GM18907 (cell line): Measurements from ENCODE around the gene TBCE.
"Not testable (repeated sequence)": the region's sequence is repeated elsewhere in the genome, so short reads cannot be mapped to it uniquely, and the experiment has no call there.

ENCODE experiments used
- ATAC-seq: cut with Tn5 transposase; IDR thresholded peaks from one replicate; pipeline ENCODE4 v1.9.1; 2021; ENCODE audit warnings: mild to moderate bottlenecking, moderate library complexity; ENCODE audit not compliant: unreplicated experiment

The TBCE gene

DNA sequence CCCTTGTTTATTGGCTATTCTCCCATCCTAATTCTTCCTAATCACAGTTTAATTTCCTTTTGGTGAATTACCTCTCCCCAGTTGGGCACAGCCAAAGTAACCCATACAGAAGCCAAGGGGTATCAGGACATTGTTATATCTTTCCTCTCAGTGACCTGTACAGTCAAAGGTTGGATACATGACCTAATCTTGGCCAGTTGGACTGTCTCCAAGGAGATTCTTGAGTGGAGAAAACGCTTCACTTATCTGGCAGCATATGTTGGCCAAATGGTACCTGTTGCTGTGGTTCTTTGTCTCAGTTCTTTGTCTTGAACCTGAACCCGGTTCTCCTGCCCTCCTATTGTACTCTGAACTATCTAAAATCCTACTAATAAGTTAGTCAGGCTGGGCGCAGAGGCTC, 15.3 kb upstream of the TBCE start:
- ATAC-seq, result no peak

DNA sequence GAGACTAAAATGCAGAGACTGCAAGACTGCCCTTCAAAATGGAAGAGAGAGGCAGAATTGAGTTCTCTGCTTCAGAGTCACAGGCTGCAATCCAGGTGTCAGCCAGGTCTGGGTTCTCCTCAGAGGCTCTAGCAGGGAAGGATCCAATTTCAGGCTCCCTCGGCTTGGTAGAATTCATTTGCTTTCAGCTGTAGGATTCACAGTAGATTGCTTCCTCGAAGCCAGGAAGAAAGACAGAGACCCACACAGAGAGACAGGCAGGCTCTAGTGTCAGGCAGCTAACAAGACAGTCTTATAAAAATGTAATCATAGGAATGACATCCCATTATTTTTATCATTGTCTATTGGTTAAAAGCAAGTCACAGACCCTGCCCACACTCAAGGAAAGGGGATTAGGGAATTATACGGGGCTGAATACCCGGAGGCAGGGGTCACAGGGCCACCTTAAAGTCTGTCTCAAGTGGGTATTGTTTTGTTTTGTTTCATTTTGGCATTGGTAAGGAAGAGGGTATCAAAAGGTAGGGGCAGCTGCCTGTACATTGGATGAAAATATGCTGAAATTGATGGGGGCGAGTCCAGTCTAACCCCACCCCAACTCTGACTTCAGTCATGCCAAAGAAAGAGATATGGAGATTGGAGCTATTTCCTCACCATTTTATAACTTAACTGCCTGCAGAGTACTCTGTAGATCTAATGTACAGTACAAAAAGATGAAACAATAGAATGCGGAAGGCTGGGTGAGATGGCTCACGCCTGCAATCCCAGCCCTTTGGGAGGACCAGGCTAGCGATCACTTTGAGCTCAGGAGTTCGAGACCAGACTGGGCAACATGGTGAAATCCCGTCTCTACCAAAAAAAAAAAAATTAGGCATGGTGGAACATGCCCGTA, 9.5 kb upstream of the TBCE start:
- ATAC-seq, result no peak

DNA sequence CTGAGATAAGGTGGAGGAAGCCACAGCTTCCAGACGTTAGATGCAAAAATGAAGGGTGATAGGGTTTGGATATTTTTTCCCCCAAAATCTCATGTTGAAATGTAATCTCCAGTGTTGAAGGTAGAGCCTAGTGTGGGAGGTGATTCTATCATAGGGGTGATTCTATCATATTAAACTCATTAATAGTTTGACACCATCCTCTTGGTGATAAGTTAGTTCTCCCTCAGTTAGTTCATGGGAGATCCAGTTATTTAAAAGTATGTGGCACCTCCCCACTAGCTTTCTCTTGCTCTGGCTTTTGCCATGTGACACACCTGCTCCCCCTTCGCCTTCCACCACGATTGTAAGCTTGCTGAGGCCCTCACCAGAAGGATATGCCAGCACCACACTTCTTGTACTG, 8.3 kb upstream of the TBCE start:
- ATAC-seq, result no peak

DNA sequence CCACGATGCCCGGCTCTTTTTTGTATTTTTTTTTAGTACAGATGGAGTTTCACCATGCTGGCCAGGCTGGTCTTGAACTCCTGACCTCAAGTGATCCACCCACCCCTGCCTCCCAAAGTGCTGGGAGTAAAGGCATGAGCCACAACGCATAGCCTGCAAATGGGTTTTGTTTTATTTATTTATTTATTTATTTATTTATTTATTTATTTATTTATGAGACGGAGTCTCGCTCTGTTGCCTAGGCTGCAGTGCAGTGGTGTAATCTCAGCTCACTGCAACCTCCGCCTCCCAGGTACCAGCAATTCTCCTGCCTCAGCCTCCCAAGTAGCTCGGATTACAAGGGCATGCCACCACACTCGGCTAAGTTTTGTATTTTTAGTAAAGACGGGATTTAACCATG, 3.0 kb upstream of the TBCE start:
- not testable (repeated sequence) for ATAC-seq

DNA sequence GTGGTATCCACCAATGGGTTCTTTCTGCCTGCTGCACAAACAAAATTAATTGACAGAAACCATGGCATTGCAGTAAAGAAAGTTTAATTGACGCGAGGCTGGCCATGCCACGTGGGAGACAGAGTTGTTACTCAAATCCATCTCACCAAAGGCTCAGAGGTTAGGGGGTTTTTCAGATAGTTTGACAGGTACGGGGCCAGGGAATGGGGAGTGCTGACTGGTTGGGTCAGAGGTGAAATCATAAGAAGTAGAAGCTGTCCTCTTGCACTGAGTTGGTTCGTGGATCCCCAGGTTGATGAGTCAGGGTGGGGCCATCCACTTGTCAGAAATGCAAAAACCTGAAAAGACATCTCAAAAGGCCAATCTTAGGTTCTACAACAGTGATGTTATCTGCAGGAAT, 941 bp upstream of the TBCE start:
- ATAC-seq, result no peak

DNA sequence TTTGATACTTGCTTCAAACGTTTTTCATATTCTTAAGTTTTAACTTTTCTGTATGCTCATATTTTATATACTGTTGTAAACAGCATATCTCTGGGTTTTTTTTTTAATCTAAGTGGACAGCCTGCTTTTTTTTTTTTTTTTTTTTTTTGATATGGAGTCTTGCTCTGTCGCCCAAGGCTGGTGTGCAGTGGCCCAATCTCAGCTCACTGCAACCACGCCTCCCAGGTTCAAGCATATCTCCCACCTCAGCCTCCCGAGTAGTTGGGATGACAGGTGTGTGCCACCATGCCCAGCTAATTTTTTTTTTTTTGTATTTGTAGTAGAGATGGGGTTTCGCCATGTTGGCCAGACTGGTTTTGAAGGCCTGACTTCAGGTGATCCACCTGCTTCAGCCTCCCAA, 1.2 kb downstream of the TBCE start:
- ATAC-seq, result no peak

DNA sequence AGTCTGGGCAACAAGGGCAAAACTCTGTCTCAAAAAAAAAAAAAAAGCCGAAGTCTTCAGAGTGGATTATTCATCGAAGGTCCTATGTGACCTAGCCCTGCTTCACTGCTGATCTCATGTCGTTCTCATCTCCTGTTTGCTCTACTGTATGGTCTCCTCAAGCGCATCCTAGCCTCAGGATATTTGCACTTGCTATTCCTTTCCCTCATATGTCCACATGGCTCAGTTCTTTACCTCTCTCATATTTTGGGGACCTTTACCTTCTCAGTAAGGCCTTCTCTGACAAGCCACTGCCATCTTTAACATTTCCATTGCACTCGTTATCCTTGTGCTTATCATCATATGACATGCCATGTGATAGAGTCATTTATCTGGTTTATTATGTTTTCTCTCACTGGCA, 2.6 kb downstream of the TBCE start:
- ATAC-seq, result no peak

DNA sequence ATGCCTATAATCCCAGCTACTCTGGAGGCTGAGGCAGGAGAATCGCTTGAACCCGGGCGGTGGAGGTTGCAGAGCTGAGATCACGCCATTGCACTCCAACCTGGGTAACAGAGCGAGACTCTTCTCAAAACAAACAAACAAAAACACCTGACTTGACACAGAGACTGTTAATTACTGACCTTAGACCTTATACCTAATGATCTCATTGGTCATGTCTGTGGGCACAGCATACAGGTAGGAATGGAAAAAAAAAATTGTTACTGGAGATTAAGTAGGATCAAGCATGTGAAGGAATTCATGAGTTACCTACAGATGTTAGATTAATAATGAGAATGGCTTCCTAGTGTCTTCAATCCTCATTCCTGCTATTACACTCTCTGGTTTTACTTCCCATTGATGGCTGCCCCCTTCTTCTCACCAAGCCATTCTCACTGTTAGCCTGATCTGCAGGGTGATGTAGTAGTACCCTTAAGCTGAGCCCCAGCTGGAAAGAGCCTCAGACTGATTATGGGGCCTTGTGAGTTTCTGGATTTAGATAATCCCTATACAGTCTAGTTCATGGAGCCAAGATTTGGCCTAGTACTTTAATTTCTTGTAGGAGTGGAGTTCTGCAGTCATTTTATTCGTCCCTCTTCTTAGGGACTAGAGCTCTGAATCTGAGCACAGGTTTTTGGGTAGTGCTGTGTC, 8.8 kb downstream of the TBCE start:
- ATAC-seq, result no peak

DNA sequence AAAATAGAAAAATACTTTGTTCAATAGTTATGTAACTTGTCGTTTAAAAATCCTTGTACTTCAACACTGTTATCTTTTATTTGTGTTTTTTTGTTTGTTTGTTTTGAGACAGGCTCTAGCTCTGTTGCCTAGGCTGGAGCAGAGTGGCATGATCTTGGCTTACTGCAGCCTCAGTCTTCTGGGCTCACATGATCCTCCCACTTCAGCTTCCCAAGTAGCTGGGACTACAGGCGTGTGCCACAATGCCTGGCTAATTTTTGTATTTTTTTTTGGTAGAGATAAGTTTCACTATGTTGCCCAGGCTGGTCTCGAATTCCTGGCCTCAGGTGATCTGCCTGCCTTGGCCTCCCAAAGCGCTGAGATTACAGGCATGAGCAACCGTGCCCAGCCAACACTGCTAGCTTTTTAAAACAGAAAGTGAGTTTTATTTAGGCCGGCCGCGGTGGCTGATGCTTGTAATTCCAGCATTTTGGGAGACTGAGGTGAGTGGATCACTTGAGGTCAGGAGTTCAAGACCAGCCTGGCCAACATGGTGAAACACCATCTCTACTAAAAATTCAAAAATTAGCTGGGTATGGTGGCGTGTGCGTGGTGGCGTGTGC, 11.0 kb downstream of the TBCE start:
- ATAC-seq, result not testable (repeated sequence)

DNA sequence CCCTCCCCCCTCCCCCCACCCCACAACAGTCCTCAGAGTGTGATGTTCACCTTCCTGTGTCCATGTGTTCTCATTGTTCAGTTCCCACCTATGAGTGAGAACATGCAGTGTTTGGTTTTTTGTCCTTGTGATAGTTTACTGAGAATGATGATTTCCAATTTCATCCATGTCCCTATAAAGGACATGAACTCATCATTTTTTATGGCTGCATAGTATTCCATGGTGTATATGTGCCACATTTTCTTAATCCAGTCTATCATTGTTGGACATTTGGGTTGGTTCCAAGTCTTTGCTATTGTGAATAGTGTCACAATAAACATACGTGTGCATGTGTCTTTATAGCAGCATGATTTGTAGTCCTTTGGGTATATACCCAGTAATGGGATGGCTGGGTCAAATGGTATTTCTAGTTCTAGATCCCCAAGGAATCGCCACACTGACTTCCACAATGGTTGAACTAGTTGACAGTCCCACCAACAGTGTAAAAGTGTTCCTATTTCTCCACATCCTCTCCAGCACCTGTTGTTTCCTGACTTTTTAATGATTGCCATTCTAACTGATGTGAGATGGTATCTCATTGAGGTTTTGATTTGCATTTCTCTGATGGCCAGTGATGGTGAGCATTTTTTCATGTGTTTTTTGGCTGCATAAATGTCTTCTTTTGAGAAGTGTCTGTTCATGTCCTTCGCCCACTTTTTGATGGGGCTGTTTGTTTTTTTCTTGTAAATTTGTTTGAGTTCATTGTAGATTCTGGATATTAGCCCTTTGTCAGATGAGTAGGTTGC, 14.9 kb downstream of the TBCE start:
- not testable (repeated sequence) for ATAC-seq

DNA sequence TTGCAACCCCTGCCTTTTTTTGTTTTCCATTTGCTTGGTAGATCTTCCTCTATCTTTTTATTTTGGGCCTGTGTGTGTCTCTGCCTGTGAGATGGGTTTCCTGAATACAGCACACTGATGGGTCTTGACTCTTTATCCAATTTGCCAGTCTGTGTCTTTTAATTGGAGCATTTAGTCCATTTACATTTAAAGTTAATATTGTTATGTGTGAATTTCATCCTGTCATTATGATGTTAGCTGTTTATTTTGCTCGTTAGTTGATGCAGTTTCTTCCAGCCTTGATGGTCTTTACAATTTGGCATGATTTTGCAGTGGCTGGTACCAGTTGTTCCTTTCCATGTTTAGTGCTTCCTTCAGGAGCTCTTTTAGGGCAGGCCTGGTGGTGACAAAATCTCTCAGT, 18.4 kb downstream of the TBCE start:
- ATAC-seq, result not testable (repeated sequence)

DNA sequence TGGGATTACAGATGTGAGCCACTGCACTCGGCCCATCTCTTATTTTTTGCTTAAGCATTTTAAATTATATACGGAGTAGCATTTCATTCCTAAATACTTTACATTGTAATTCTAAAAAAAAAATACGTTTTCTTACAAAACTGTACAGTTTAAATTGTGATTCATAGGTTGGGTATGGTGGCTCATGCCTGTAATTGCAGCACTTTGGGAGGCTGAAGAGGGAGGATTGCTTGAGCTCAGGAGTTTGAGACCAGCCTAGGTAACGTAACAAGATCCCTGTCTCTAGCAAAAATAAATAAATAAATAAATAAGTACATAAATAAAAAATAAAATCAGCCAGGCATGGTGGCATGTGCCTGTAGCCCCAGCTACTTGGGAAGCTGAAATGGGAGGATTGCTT, 24.6 kb downstream of the TBCE start:
- no peak for ATAC-seq

DNA sequence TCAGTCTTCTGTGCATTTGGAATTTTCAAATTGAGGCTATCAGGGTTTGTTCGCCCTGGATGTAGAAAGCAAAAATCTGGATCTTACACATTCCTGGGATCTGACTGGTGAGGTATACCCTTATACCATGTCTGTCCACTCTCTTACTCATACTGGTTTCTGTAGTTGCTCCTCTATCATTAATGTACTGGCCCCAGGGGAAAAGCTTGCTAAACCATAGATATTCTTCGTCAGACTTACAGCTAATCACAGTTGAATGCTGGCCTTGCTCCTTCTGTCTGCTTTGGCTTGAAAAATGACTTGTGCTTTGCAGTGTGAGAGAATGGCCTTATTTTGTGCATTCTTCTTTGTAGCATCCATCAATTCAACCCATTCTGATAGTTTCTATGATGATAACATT, 30.5 kb downstream of the TBCE start:
- ATAC-seq, result no peak

DNA sequence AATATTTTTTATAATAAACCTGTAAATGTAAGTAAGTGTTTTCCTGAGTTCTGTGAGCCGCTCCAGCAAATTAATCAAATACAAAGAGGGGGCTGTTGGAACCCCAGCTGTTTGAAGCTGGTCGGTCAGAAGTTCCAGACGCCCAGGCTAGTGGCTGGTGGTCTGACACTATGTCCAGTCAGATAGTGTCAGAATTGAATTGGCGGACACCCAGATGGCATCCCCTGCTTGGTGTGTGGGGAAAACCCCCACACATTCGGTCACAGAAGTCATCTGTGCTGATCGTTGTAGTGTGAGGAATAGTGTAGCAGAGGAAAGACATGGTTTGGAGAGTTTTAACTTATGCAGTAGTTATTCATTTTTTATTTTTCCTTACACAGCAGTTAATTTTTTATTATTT, 32.4 kb downstream of the TBCE start:
- ATAC-seq, result no peak

DNA sequence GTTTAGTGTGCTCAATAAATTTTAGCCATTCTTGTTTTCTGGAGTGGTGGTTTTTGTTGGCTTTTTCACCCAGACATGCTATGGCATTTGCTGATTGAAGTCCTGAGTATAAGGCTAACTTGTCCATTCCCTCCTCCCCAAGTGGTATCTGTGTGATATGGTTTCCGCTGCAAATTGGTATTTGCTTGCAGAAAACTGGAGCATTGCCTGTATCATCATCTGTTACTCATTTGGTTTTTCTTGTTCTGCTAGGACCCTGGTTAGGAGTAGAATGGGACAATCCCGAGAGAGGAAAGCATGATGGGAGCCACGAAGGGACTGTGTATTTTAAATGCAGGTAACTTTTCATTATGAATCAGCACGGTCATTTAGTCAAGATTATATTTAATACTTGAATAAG, 34.0 kb downstream of the TBCE start:
- no peak for ATAC-seq

DNA sequence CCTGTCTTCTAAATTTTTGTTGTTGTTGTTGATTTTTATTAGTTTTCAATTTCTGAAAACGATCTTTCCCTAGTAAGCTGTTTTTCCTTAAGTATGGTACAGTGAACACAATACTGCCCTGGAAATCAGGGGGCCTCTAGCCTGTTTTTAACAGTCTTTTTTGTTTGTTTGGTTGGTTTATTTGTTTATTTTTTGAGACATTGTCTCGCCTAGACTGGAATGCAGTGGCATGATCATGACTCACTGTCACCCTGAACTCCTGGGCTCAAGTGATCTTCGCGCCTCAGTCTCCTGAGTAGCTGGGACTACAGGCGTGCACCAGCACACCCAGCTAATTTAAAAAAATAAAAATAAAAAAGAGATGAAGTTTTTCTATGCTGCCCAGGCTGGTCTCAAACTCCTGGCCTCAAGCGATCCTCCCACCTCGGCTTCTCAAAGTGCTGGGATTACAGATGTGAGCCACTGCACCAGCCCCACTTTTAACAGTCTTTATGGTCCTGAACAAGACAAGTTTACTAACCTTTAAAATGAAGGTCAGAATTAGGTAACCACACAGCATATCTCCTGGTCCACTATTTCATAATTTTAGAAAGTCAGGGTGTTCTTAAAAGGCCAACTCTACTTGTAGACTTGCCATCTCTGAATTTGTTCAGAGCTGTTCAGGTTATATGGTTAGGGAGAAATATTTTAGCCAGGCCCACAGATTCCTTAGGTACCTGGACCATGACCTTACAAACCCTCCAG, 35.4 kb downstream of the TBCE start:
- no peak for ATAC-seq

DNA sequence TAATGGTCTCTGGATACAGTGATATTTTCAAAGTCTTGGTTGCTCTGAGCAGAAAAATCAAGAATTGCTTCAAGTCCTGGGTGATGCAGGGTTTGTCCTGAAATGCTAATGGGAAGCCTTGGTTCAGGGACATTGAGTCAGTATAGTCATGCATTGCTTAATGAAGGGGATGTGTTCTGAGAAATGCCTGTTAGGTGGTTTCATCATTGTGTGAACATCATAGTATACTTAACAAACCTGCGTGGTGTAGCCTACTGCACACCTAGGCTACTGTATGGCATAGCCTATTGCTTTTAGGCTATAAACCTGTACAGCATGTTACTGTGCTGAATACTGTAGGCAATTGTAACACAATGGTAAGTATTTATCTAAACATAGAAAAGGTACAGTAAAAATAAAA, 36.4 kb downstream of the TBCE start:
- no peak for ATAC-seq

DNA sequence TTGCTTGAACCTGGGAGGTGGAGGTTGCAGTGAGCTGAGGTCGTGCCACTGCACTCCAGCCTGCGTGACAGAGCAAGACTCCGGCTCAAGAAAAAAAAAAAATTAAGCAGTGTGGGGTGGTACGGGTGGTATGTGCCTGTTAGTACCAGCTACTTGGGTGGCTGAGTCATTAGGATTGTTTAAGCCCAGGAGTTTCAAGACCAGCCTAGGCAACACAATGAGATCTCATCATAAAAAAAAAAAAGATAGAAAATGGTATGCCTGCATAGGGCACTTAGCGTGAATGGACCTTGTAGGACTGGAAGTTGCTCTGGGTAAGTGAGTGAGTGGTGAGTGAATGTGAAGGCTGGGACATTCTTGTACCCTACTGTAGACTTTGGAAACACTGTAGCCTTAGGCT, 37.0 kb downstream of the TBCE start:
- no peak for ATAC-seq

DNA sequence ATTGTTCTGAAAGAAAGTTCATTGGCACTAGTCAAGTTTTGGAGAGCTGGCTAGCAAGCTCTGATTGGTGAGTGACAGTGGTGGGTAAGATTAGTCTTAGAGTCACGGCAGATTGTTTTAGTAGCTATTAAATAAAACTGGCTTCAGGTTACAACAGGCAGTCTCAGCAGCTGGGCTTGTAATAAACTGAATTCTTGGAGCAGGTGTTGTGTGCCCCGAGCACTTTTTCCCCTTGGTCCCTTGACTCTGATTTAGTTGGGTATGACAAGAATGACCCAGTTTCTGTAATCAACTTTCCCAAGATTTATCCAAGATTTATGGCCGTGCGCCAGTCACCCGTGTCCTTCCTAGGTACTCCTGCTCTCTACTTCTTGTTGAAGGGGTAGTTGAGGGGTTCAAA, 40.2 kb downstream of the TBCE start:
- no peak for ATAC-seq

DNA sequence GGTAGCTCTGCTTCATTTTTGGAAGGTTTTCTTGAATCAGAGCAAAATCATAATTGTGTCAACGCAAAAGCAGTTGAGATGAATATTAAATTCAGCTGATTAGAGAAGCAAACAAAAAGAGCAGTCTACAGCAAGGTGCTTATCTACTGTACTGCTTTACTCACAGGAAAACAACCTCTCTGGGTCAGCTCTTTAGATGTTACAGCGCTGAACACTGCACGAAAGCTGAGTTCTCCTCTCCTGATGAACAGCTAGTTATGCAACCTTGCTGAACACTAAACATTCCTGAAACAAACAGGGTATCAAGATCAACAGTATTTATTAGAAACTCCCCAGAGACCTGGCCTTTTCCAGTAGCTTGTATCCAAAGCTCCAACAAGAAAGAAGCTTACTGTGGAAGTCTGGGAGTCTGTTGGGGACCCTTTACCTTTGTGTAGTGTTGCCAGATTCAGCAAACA, 41.3 kb downstream of the TBCE start:
- ATAC-seq, result no peak
